ENCODE results near the gene ANK3.

GRCh38 chr10:60331886-60332285 lies 57.8 kb downstream of the ANK3 start:
- TF ChIP-seq POLR2AphosphoS5 (IDR thresholded peaks at IDR 0.05) (no peak), CTCF (IDR thresholded peaks at IDR 0.05) (no peak), POLR2A (IDR thresholded peaks at IDR 0.05) (no peak), EP300 (IDR thresholded peaks at IDR 0.05) (no peak)

Measured in sigmoid colon (tissue), 4 donors.